HG03139 (cell line): ENCODE measurements around the gene PI4KA.
"Not testable (repeated sequence)": the region's sequence is repeated elsewhere in the genome, so short reads cannot be mapped to it uniquely, and the experiment has no call there.

ENCODE experiments used
- ATAC-seq: cut with Tn5 transposase; IDR thresholded peaks from one replicate; pipeline ENCODE4 v1.9.1; 2021; ENCODE audit not compliant: unreplicated experiment

The PI4KA gene

DNA sequence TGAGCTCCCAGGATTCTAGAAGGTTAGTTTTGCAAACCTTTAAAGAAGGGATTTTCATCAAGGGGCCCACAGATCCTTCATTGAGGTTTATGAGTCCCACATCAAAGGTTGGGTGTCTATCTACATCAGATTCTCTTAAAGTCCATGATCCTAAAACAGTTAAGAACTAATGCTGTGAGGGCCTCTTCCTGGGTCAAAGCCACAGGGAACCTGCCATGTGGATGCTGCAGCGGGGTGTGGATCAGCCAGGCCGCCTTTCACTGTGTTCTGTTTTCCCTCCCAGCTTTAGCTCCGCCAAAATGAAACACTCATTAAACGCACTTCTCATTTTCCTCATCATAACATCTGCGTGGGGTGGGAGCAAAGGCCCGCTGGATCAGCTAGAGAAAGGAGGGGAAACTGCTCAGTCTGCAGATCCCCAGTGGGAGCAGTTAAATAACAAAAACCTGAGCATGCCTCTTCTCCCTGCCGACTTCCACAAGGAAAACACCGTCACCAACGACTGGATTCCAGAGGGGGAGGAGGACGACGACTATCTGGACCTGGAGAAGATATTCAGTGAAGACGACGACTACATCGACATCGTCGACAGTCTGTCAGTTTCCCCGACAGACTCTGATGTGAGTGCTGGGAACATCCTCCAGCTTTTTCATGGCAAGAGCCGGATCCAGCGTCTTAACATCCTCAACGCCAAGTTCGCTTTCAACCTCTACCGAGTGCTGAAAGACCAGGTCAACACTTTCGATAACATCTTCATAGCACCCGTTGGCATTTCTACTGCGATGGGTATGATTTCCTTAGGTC, 79.4 kb downstream of the PI4KA start:
- no peak for ATAC-seq

DNA sequence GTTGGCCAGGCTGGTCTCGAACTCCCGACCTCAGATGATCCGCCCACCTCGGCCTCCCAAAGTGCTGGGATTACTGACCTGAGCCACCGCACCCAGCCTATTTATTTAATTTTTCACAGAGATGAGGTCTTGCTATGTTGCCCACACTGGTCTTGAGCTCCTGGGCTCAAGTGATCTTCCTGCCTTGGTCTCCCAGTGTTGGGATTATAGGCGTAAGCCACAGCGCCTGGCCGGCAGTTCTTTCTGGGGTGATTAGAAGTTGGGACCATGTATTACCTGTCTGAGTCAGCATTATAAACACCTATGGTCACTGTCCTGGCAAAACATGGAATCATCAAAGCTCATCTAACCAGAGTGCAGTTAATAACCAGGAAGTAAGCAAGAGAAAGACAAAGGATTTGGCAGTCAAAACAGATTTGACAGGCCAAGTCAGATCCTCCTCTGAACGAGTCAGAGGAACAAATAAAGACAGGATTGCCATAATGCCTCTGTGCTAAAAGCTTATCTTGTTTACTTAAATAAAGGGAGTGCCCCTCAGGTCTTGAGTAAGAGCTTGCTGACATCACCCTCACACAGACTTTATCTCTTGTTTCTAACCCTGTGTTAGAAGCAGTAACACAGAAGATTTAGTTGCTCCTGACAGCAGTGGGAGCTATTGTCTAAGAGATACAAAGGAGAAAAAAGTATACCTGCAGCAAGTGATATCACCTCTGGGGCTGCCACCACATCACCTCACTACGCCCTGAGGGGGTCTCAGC, 81.0 kb downstream of the PI4KA start:
- no peak for ATAC-seq

DNA sequence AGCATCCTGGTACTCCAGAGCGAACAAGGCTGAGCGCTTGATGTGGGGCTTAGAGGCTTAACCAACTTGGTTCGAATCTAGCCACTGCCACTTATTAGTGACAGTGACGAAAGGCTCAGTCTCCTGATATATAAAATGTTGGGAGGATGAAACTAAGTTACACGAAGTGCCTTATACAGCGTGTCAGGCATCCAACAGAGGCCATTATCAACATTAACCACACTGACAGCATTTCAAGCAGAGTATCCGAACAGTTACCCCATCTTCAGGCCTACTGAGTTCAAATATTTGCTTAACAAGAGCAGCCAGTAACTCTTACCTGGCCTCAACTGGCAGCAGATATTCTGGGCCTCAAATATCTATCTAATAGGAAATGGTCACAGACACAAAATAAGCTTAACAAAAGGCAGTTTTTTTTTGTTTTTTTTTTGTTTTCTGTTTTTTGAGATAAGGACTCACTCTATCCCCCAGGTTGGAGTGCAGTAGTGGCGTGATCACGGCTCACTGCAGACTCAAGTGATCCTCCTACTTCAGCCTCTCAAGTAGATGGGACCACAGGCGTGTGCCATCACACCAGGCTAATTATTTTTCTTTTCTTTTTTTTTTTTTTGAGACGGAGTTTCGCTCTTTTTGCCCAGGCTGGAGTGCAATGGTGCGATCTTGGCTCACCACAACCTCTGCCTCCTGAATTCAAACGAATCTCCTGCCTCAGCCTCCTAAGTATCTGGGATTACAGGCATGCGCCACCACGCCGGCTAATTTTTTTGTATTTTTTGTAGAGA, 81.8 kb downstream of the PI4KA start:
- no peak for ATAC-seq

DNA sequence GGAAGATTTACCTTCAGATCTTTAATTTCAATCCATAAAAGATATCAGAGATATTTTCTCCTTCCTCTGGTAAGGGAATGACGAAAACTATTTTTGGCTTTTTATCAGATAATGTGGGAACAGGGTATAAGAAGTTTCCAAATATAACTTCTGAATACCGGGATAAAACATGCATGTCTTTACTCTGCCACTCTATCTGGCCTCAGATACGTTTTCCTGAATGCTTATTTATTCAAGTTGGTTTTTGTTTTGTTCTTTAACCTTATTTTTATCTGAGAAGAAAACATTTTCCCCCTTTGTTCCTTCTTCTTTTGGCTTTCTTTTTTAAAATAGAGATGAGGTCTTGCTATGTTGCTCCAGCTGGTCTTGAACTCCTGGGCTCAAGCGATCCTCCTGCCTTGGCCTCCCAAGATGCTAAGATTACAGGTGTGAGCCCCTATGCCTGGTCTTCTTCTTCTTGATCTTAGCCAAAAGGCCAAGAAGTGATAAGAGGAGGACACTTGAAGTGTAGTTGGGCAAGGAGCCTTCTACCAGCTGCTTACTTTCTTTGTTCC, 83.2 kb downstream of the PI4KA start:
- no peak for ATAC-seq

DNA sequence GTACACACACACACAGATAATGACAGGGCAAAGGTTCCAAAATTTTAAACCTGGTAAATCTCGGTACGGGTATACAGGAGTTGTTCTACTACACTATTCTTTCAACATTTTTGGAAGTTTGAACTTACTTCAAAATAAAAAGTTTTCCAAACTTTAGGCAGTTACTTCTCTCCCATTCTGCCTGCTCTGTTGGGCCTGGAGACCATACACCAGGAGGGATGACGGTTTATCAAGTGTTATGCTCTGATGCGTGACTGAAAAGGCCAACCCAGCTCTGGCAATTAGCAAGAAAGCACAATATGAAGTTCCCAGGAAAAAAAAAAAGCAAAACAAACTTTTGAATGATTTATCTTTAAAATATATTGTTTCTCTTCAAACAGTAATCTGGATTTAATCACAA, 83.7 kb downstream of the PI4KA start:
- ATAC-seq: no peak

DNA sequence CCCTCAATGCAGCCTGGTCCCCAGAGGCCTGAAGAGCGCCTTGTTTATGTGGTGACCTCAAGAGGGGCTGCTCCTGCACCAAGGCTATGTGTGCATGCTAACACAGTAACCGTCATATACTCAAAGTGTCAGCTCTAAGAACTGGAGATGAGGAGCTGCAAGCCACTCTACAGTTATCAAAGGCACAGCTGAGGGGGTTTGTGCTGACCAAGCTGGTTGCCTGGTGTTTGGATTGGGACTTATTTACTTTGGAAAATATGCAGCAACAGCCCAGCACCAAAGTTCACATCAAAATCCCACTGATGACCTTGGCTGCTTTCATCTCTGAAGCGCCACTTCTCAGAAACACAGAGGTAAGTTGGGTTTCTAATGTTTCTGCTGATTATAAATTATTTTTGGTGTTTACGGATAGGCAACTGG, 84.8 kb downstream of the PI4KA start, which contains the start of gene SERPIND1:
Gene SERPIND1 (plus strand): TSS at position 321 of the 420 bp plus-strand sequence. CDS start 5,200 bp downstream, outside the sequence.
- ATAC-seq: no peak

DNA sequence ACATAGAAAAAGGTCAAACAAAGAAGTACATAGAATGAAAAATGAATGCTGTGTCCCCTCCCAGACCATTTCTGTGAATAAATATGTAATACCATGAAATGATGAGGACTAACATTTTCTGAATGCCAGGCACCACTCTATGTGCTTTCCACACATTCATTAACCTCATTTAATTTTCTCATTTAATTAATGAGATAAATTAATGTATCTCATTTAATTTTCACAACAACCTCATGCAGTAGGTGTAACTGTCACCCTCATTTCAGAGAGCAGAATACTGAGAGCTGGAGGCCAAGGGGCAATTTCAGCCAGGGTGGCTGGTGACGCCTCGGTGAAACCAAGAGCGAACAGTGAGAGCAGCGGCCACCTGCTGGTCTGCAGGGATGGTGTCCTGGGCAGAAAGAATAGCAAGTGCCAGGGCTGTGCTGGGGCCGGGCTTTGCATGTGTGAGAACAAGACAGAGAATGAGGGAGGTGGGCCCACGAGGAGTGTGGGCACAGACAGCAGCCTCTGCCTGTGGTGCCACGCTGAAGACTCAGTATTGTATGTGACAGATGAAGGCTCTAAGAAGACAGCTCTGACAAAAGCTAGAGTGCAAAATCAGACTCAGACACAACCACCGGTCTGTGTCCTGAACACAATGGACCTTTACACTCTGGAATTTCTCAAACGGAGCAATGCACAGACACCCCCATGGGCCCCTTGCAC, 86.5 kb downstream of the PI4KA start:
- no peak for ATAC-seq

DNA sequence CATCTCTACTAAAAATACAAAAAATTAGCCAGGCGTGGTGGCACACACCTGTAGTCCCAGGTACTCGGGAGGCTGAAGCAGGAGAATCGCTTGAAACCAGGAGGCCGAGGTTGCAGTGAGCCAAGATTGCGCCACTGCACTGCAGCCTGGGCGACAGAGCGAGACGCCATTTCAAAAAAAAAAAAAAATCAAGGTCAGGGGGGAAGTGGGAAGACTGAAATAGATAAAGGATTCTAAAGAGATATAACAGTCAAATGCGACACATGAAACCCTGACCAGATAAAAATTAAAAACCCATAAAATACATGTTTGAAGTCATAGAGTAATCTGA, 89.2 kb downstream of the PI4KA start:
- not testable (repeated sequence) for ATAC-seq

DNA sequence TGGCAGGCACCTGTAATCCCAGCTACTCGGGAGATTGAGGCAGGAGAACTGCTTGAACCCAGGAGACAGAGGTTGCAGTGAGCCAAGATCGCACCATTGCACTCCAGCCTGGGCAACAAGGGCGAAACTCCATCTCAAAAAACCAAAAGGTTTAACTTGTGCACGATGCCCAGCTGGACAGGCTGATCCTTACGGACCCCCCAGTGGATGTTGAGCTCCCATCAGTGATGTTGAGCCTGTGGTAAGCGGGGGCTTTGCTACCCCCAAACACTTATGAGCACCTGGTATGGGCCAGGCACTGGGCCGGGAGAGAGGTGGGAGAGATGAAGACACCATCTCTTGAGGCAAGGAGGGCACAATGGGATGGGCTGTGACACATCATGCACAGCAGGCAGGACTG, 92.1 kb downstream of the PI4KA start:
- ATAC-seq: no peak

DNA sequence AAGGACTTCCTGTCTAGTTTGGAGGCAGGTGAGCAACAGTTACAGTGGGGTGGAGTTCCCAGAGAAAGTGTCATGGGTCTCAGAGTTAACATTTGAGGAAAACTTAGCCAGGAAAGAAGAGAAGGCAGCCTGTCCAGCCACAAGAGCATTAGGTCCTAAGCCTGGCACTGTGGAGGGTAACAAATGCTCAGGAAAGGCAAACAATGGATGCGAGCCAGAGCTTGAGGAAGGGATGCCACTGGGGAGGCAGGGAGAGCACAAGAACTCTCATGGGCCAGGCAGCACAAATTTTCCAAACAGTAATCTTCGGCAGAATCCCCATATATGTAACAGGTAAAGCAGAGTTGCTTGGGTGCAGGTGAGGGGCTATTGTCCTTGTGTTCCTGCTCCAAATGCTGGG, 92.7 kb downstream of the PI4KA start:
- no peak for ATAC-seq

DNA sequence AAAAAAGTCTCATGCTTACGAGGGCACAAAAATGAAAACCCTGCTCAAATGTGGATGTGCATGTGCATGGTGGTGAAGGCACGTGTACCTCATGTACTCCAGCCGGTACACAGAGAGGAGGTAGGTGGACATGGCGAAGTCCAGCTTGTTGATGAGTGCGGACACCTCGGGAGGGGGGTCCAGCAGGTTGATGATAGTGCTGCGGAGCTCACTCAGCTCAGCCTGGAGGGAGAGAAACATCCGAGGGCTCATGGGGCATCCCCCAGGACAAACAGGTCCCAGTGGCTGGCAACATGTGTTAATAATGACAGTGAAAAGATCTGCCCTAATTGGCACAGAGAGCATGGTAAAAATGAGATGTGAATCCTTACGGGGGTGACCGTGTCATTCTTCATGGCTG, 93.9 kb downstream of the PI4KA start:
- ATAC-seq: no peak

DNA sequence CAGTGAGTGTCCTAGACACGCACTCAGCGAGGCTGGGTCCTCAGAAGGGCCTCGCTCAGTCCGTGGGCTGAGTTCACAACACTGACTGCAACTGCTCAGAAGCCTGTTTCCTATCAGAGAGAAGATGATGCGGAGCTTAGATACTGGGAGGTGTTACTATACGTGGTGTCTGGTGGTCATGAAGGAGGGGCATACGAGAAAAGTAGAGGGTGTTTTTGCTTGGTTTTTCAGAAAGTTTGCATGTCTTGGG, 94.2 kb downstream of the PI4KA start:
- no peak for ATAC-seq

DNA sequence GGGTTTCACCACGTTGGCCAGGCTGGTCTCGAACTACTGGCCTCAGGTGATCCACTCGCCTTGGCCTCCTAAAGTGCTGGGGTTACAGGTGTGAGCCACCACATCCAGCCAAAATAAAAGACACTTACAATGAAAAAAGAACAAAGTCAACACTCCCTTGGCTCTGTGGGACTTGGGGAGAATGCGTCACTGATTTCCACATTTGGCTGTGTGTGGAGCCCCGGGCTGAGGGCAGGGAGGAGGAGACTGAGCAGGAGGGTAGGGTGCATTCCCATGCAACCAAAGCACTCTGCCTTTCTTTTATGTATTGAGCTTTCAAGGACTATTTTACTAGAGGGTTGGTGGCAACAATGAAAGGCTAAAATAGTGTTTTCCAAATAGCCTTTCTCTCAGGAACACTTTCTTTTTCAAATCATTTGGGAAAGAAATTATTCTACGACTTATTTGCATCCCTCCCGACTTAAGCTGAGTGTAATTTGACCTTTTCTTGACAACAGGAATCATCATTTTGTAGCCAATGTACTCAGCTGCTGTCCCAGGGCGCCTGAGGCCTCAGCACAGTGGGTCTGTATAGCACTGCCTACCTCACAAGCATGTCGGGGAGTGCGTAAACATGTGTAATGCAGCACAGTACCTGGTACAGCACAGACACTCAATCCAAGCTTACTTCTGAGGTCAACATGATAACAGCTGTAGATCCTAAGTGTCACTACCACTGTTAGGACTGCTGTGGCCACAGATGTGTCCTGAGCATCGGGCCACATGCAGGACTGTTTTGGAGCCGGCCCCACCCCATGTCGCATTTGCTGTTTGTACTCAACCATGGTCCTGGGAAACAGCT, 94.8 kb downstream of the PI4KA start:
- no peak for ATAC-seq

DNA sequence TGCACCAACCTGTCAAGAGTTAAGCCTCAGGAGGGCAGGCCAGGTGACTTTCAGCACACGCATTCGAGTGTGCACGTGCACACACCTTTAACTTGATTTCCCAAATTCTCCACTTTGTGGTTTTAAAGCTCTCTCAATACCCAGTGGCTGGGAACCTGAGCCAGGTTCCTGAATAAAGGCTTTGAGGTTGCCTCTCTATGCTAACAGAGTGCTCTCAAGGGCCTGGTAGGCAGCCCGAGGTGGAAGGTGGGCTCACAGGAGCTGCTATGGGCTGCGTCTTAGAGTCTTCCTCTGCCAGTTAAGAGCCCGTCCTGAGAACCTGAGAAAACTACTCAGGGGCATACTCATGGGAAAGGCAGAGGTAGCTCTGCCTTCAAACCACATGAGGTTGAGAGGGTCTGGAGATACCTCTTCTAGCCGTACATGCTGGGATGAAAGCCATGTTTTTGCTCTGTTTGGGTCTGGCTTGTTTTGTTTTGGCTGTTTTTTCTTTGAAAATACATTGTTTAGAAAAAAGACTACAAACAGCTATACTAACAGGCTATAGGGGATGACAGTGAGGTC, 96.3 kb downstream of the PI4KA start:
- no peak for ATAC-seq

DNA sequence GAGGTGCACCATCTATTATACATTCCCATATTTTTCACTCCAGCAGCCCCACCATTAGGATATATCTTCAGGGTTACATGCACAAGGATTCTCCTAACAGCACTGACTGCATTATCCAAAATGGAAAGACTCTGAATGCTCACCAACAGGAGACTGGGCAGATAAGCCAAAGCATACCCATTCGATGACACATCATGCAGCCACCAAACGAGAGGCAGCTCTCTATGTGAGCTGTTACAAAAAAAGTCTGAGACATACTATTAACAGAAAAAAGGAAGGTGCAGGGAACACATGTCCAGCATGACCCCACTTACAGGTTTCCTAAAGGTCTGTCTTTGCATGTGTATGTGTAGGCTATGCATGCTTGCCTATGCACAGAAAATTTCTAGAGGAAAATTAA, 97.1 kb downstream of the PI4KA start:
- no peak for ATAC-seq

DNA sequence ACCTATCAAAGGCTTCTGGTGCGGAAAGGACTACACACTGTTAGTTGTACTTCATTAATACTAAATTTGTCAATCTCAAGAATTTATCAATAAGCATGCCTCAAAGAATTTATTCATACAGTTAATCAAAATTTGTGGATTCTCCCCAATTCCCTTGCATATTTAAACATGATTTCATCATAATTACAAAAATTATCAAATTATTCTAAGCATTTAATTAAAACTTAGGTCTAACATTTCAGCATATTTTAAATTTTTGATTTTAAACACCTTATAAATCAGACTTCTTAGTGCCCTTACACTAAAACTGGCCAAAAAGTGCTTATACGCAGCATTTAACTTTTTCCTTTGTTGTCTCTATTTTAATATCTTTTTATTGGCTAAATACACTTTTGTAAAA, 98.5 kb downstream of the PI4KA start:
- ATAC-seq: no peak

DNA sequence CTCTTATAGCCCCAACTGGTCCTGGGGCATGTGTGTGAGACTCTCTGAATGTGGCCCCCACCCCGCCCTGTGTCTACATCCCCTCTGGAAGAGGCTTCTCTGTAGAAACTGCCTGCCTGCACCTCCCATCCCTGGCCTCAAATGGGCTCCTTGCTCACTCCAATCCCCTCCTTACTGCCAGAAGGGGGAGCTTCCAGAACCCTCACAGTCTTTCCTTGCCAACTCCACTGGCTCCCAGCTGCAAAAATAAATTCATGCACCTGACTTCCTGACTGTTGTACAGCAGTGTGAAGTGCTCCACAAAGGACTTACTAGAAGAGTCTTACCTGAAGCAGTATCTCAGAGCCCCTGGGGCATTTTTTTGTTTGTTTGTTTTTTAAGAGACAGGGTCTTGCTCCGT, 99.9 kb downstream of the PI4KA start:
- no peak for ATAC-seq

DNA sequence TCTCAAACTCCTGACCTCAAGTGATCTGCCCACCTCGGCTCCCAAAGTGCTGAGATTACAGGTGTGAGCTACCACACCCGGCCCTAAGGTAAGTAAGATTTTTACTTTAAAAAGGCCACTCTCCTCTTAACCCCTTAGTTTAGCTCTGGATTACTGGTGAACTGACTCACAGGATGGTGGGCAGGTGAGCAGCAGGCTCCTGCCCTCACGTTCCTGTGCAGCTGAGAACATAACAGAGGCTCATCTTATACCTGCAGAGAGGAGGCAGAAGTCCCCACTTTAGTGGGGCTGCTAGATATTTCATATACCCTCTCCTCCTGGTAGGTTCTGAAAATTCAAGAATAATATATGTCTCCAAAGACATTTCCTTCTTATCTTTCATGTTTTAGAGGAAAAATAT, 101.8 kb downstream of the PI4KA start:
- ATAC-seq: no peak

DNA sequence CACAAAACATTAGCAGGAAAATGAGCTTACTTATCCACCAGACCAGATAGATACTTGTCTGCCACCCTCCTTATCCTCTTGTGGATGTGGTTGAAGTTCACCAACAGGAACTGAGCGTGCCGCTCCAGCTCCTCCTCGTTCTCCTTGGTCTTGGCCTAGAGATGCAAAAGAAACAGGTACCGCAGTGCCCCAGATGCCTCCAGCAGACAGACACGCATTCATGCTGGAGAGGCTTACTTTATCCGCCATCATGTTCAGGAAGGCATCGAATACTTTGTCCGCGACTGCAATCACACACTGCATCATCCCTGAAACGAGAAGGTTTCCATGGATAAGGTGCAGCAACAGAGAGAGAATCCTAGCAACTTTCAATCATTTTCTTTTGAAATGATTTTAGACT, 105.7 kb downstream of the PI4KA start:
- no peak for ATAC-seq
